Smooth muscle cell (in vitro differentiated cells): ENCODE results near the gene DGKZ. TPM values are rescaled to one million over a fixed set of nuclear protein-coding genes. Genes with fewer than 3 reads are reported as not detected.
A peak's percentile ranks its signal among the peaks of the same experiment; 100 is the strongest.
"Not testable (repeated sequence)": the region's sequence is repeated elsewhere in the genome, so short reads cannot be mapped to it uniquely, and the experiment has no call there.

Source experiments
- DNase-seq: peaks from one replicate; lab custom pipeline; 2025; ENCODE audit not compliant: unreplicated experiment; lab: John Stamatoyannopoulos, UW
- H2AFZ ChIP-seq: fragments of 200-600 bp; sonication (generic); 2 replicates; pipeline ENCODE4 v1.6.0; 2016; ENCODE audit warnings: antibody characterized with exemption, low read depth, mild to moderate bottlenecking
- H3F3A ChIP-seq: fragments of 200-600 bp; sonication (generic); 2 replicates; pipeline ENCODE4 v1.6.0; 2017; ENCODE audit warnings: antibody characterized with exemption, low read depth
- H3K27ac ChIP-seq: fragments of 200-600 bp; sonication (generic); 2 replicates; pipeline ENCODE4 v1.5.1; 2016; ENCODE audit warnings: low read depth, mild to moderate bottlenecking
- H3K27me3 ChIP-seq: fragments of 200-600 bp; sonication (generic); 2 replicates; pipeline ENCODE4 v1.6.1; 2016; ENCODE audit warnings: low read depth, mild to moderate bottlenecking
- H3K36me3 ChIP-seq: fragments of 200-600 bp; sonication (generic); 2 replicates; pipeline ENCODE4 v1.5.1; 2016; ENCODE audit warnings: low read depth
- H3K4me1 ChIP-seq: fragments of 200-600 bp; sonication (generic); 2 replicates; pipeline ENCODE4 v1.5.1; 2016; ENCODE audit warnings: low read depth
- H3K4me2 ChIP-seq: fragments of 200-600 bp; sonication (generic); 2 replicates; pipeline ENCODE4 v1.6.0; 2016; ENCODE audit warnings: mild to moderate bottlenecking
- H3K4me3 ChIP-seq: fragments of 200-600 bp; sonication (generic); 2 replicates; pipeline ENCODE4 v1.5.1; 2016; ENCODE audit warnings: mild to moderate bottlenecking
- H3K79me2 ChIP-seq: fragments of 200-600 bp; sonication (generic); 2 replicates; pipeline ENCODE4 v1.6.0; 2016; ENCODE audit warnings: low read depth, mild to moderate bottlenecking
- H3K9ac ChIP-seq: fragments of 200-600 bp; sonication (generic); 2 replicates; pipeline ENCODE4 v1.6.0; 2016; ENCODE audit warnings: low read depth
- H3K9me3 ChIP-seq: fragments of 200-600 bp; sonication (generic); replicated peaks from 2 replicates; pipeline ENCODE4 v1.5.1; 2016; ENCODE audit warnings: low read depth
- H4K20me1 ChIP-seq: fragments of 200-600 bp; sonication (generic); 2 replicates; pipeline ENCODE4 v1.6.0; 2016; ENCODE audit warnings: low read depth
- CTCF ChIP-seq: fragments of 200-600 bp; sonication (generic); IDR thresholded peaks from 2 replicates; pipeline ENCODE4 v1.5.1; 2017; ENCODE audit warnings: borderline replicate concordance, mild to moderate bottlenecking, antibody characterized with exemption; ENCODE audit not compliant: insufficient read depth, poor library complexity, severe bottlenecking
- WGBS: methylation state at CpG from one replicate; pipeline ENCODE4 v1.1.7; 2016; ENCODE audit warnings: low lambda C conversion rate; 5-methylcytosine and 5-hydroxymethylcytosine counted together
- polyA plus RNA-seq: library from polyadenylated mRNA; unstranded; fragments of >200 nt; fragmentation: Nextera tagmentation; extraction: Ambion mirVana; gene quantifications from 2 replicates; pipeline ENCODE4 v1.2.1, GENCODE V29; 2016
- total RNA-seq: library from RNA; depleted of rRNA; stranded (reverse); fragments of >200 nt; gene quantifications from 2 replicates; pipeline ENCODE4 v1.2.3, GENCODE V29; 2014

Gene DGKZ
- total and polyA plus RNA-seq, 2 experiments from 2014 or later, result 30.7 to 42.1 TPM

GRCh38 chr11:46378811-46379481, 31.7 kb downstream of the DGKZ start:
- Histone ChIP-seq H3K9me3 (no peaks in the 10 kb centered on the region), H3K4me2 (no peak overlapping the region), H3F3A (peaks cover 3% of the 10 kb centered on the region), H3K27ac (peak overlapping the region; percentile 76), H3K79me2 (no peaks in the 10 kb centered on the region), H3K27me3 (no peaks in the 10 kb centered on the region), H4K20me1 (peaks cover 11% of the 10 kb centered on the region), H2AFZ (no peak overlapping the region), H3K36me3 (no peaks in the 10 kb centered on the region), H3K4me1 (peaks cover 8% of the 10 kb centered on the region), H3K9ac (no peak overlapping the region), H3K4me3 (no peak overlapping the region)
- 86% methylated on average over 18 of the region's 20 CpGs for WGBS
- no peak for DNase-seq
- no peak for TF ChIP-seq CTCF

GRCh38 chr11:46379482-46380293, 32.4 kb downstream of the DGKZ start:
- H2AFZ ChIP-seq, DNase-seq, H3K79me2 ChIP-seq, H3F3A ChIP-seq, H3K4me1 ChIP-seq, H3K27me3 ChIP-seq, H3K9ac ChIP-seq, H3K36me3 ChIP-seq, H3K9me3 ChIP-seq: not testable (repeated sequence)
- H4K20me1 ChIP-seq, result peaks cover 11% of the 10 kb centered on the region
- H3K27ac ChIP-seq, result peak overlapping the region; percentile 76
- H3K4me3 ChIP-seq, result peak overlapping the region; percentile 78
- H3K4me2 ChIP-seq, result peak overlapping the region; percentile 100
- WGBS, result 22% methylated on average over 32 of the region's 36 CpGs

- peaks cover 8% of the 10 kb centered on the region for H3K4me1 ChIP-seq
- H2AFZ ChIP-seq, result no peak overlapping the region
- peaks cover 11% of the 10 kb centered on the region for H4K20me1 ChIP-seq
- H3K9ac ChIP-seq, result peak overlapping the region; percentile 83
- peak overlapping the region; percentile 78 for H3K4me3 ChIP-seq
- no peaks in the 10 kb centered on the region for H3K79me2 ChIP-seq
- peak overlapping the region; percentile 100 for H3K4me2 ChIP-seq
- WGBS, result 1% methylated on average over 35 of the region's 45 CpGs
- DNase-seq, result no peak
- peaks cover 3% of the 10 kb centered on the region for H3F3A ChIP-seq
- H3K27ac ChIP-seq, result peak overlapping the region; percentile 76
- no peaks in the 10 kb centered on the region for H3K27me3 ChIP-seq
- H3K9me3 ChIP-seq, result no peaks in the 10 kb centered on the region
- no peak for TF ChIP-seq CTCF
- no peaks in the 10 kb centered on the region for H3K36me3 ChIP-seq
Observed at GRCh38 chr11:46380340-46381047, 33.2 kb downstream of the DGKZ start.
